Esophagus squamous epithelium (tissue), 4 donors: ENCODE results near the gene CCBE1.

Experiments
- POLR2A ChIP-seq, 4 donors: fragments of 450-650 bp; IDR thresholded peaks; one replicate each; pipeline ENCODE4 v1.6.1; 2017; ENCODE audit warnings: antibody characterized with exemption in 4 of 4, mild to moderate bottlenecking in 4 of 4, moderate library complexity in 3 of 4
- TF ChIP-seq, protein P1 (sequence below), 6 experiments: fragments of 450-650 bp in 4 of 6; fragments of 200-600 bp in 2 of 6; sonication (generic) in 2 of 6; IDR thresholded peaks; one replicate each; pipeline ENCODE4 v1.5.1; 2016 to 2019; ENCODE audit warnings: antibody characterized with exemption in 6 of 6, mild to moderate bottlenecking in 4 of 6, moderate library complexity in 4 of 6

DNA sequence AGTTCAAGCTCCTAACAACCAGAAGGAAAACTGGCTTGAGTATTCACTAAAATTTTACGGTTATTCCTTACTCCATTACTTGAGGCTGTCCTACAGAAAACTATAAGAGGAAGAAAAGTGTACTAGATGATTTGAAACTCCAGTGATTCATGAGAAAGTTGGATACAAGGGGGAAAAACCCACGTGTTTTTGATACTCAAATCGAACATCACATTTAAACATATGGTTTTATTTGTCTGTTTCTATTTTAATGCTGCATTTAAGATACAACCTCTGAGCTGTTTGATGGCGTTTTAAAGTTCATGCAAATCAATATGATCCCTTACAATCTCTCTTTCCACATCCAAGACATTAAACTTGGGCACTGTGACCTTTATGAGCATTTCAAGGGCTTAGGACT lies 213.1 kb downstream of the CCBE1 start:
- TF ChIP-seq, protein P1, sequence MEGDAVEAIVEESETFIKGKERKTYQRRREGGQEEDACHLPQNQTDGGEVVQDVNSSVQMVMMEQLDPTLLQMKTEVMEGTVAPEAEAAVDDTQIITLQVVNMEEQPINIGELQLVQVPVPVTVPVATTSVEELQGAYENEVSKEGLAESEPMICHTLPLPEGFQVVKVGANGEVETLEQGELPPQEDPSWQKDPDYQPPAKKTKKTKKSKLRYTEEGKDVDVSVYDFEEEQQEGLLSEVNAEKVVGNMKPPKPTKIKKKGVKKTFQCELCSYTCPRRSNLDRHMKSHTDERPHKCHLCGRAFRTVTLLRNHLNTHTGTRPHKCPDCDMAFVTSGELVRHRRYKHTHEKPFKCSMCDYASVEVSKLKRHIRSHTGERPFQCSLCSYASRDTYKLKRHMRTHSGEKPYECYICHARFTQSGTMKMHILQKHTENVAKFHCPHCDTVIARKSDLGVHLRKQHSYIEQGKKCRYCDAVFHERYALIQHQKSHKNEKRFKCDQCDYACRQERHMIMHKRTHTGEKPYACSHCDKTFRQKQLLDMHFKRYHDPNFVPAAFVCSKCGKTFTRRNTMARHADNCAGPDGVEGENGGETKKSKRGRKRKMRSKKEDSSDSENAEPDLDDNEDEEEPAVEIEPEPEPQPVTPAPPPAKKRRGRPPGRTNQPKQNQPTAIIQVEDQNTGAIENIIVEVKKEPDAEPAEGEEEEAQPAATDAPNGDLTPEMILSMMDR (IDR thresholded peaks at IDR 0.05): no peak
- no peak for TF ChIP-seq POLR2A (IDR thresholded peaks at IDR 0.05)
